HG03108 (cell line): ENCODE results near the gene C1QB.

Source experiments
- ATAC-seq: cut with Tn5 transposase; IDR thresholded peaks from one replicate; pipeline ENCODE4 v1.9.1; 2021; ENCODE audit warnings: moderate library complexity; ENCODE audit not compliant: unreplicated experiment

C1QB gene, protein sequence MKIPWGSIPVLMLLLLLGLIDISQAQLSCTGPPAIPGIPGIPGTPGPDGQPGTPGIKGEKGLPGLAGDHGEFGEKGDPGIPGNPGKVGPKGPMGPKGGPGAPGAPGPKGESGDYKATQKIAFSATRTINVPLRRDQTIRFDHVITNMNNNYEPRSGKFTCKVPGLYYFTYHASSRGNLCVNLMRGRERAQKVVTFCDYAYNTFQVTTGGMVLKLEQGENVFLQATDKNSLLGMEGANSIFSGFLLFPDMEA

DNA sequence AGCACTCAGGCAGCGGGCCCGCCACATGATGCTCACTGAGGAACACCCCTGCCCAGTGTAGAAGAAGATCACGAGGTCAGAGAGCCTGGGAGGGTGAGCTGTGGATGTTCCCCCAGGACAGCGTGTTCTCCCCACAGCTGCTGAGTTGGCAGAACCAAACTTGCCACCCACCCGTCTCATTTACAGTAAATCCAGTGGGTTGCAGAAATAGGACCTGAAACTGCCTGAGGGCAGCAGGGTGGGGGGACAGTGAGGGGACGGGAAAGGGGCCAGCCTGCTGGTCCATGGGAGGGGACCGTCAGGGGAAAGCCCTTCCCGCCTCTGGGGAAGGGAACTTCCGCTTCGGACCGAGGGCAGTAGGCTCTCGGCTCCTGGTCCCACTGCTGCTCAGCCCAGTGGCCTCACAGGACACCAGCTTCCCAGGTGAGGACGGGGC is at the start of gene C1QB:
TSS of gene C1QB (plus strand) at position 356 of the 436 bp plus-strand sequence. CDS start 6,227 bp downstream, outside the sequence.
- ATAC-seq, result no peak

DNA sequence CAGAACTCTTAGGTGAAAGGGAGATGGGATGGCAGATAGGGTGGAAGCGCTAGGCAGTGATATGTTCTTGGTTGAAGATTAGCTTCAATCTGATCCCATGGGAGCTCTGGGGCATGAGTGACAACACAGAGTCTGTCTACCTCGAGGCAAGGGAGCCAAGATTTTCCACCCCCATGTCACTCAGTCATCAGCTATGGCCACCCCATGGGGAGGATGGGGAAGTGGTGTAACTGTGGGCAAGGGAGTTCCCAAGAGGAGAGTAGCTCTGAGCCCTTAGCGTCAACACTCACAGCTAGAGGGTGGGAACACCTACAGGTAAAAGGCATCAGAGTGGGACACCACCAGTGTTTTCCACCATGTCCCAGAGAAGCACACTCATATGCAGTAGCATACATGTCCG is 46.9 kb upstream of the C1QB start:
- ATAC-seq, result no peak

DNA sequence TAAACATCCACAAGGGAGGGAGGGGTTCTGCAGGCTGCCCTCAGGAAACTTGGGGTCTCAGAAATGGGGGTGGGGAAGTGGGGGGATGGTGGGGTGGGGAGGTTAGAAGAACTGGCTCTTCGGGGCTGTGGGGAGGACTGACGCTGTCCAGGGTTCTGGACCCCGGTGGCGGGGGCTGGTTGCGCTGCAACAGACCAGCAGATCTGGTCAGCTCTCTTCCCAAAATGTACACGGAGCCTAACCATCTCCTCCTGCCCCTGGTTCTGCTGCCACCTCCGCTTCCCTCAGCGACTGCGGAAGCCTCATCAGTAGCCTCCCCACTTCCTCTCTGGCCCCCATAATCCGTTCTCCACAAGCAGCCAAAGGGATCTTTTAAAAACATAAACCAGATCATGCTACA is 45.9 kb upstream of the C1QB start:
- no peak for ATAC-seq

DNA sequence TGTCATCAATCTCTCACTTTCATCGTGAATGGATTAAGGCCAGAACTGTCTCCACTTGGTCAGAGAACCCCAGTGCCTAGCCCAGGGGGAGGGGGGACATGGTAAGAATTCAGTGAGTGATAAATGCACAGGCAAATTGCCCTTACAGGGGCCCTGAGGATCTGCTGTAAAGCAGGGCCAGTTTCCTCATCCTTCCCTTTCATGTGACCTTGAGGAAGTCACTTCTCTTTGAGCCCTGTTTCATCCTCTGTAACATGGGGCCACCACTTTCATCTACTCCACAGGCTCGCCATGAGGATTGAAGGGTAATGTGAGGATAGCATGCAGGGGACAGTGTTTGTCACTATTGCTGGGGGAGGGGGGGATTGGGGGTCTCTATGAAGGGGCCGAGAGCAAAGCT is 44.7 kb upstream of the C1QB start:
- ATAC-seq, result no peak

DNA sequence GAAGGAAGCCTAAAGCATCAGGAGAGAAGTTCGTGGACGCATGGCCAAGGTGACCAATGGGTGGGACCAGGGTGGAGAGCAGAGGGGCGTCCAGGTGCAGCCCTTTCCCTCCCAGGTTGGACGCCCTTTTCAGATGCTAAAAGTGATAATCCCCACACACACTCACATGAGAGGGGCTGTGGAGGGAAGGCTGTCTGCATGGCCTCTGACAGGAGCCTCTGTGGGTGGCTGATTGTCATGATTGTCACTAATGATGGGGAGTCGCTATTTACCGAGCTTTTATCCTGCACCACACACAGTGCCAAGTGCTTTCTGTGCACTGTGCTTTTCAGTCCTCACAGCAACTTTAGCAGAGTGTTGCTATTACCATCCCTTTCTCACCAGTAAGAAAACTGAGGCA is 43.7 kb upstream of the C1QB start:
- ATAC-seq, result no peak

DNA sequence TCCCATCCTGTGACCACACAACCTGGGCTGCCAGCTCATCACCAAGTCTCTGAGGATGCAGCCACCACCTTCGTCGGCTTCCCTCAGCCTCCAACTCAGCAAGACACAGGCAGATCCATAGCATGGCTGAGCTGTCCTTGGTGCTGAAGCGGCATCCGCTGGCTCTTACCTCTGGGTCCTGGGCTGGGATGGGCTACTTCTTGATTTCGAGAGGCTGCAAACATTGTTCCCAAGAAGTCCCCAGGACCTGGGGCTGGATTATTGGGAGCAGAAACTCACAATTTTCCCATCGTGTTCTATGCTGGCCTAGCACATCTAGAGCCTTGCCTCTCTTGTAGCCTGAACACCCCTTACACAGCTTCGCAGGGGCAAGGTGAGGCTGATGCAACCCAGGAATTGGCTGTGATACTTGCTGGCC is 41.5 kb upstream of the C1QB start:
- no peak for ATAC-seq

DNA sequence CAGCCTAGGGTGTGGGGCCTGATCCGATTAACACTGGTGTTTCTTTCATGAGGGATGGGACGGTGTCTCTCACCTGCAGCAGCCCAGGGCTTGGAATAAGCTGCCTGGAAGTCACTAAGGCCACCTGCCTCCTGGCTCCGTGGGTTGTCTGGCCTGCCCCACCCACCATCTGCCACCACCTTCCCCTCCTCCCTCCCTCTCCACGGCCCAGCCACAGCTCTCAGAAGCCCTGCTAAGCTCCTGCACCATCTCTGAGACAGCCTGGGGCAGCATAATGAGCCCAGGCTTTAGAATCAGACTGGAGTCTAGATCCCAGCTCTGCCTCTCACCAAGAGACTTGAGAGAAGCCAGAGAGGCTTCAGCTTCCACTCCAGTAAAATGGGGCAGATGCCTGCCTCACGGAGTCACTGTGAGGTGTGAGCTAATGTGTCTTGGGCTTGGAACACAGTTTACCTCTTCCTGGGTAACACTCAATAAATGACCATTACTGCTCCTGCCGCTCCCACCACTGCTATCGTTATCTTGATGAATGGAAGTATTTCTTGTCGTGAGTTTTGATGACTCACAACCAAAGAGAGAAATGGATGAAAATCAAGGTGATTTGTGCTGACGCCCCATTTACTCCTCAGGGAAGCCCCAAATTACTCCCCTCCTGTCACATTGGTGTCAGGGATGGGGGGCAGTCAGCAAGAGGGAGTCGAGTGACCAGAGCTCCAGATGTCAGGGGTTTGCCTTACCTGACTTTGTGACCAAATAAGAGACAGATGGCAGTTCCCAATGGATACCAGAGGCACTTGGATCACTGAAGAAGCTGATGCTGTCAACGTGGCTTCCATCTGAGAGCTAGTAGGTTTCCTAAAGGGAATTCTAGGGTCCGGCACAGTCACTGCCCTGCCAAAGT is 40.1 kb upstream of the C1QB start:
- no peak for ATAC-seq

DNA sequence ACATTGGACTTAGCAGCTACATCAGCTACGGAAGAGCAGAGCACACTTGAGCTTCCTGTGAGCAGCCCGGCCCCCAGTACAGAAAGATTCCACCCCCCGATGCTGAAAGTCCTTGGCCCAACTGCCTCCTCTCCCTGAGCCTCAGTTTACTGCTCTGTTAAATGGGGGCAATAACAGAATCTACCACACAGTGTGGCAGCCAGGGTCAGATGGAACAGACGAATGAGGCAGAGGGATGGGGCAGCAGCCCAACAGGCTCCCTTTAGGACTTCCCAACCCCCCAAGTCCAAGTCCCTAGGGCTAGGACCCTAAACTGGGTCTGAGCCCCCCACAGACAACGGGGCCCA is 39.5 kb upstream of the C1QB start:
- no peak for ATAC-seq

DNA sequence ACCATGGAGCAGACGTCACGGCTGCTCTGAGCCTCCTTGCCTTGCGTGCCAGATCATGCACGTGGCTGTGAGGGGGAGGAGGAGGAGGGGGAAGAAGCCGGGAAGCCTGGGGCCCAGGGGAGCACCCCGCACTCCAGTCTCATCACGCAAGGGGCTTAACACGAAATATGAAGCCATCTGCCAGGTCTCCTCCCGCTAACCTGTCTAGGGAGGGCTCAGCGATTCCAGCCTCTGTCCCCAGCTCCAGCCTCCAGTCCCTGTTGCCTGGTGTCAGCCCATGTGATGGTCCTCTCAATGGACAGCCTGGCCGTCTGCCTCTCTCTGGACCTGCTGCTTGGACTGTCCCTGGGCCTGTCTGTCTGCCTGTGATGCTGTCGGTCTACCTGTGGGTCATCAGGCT is 39.1 kb upstream of the C1QB start:
- no peak for ATAC-seq

DNA sequence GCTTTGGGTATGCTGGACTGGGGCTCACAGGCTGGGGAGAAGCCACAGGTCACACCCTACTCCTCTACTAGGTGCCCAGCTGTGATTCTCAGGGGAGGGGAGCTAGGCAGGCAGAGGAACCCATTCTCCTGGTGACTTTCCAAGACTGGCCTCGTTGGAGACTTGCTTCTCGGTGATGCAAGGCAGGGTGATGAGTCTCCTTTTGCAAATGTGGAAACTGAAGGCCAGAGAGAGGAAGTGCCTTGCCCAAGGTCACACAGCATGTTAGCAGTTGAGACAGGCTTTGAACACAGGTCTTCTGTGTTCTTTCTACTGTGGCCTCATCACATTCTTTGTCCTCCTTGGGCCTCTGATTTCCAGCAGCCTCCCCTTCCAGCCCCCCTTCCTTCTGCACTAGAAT is 37.1 kb upstream of the C1QB start:
- no peak for ATAC-seq

DNA sequence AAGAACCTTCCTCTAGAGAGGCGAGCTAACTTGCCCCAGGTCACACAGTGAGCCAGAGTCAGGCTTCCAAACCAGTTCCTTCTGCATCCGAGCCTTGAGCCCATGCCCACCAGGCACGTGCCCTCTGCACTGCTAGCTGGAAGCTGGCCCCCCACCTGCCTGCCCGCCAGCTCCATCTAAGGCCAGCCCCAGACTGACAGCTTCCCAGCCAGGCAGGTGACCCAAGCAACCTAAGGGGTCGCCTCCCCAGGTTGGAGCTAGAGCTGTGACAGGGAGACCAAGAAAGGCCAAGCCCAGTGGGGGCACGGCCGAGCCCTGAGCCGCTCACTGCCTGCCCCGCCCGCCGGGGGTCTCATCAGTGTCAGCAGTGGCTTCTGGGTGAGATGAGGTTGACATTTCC is 36.5 kb upstream of the C1QB start:
- no peak for ATAC-seq

DNA sequence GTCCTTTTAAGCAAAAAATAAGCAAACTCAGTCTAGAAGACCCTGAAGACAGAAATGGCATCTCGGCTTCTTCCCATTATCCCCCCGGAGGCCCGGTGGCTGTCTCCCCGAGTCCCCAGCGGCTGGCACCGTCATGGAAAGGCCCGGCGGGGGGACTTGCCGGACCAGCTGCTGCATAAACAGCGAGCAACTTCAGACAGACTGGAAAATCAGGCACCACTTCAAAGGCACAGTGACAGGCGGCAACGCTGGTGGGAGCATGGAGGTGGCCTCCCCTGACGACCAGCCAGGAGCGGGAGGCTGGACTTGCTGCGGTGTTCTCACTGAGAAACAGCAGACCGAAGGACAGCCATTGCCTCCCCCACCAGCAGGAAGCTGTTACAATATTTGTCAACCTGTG is 35.0 kb upstream of the C1QB start:
- no peak for ATAC-seq

DNA sequence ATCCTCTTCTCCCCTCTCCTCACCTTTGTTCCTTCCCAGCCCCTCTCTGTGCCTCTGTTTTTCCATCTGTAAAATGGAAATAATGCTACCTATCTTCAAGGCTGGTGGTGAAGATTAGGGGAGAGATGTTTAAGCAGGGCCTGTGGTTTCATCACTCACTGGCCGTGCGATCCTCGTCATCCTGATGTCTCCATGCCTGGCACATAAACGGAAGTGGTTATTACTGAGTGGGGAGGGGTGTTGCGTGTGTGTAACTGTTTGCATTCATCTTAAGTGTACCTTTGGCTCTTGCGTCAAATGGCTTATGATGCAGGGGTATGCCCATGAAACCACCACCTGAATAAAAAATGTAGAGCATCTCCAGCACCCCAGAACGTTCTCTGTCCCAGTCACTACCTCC is 33.8 kb upstream of the C1QB start:
- ATAC-seq, result no peak

DNA sequence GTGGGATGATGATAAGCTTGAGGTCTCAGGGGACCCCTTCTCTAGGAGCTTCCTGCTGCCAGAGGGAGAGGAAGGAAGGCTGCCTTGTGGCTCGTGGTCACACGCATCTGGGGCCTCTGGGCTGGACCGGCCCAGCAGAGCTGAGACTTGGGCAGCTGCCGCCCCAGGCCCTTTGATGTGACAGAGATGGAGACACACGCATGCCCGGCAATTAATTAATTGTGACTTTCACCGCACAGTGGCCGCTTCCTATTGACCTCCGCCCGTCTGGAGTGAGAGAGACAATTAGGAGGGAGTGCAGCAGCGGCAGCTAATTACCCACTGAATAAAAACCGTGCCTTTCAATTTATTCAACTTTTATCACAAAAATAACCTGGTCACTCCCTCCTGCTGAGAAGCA is 33.2 kb upstream of the C1QB start:
- no peak for ATAC-seq

DNA sequence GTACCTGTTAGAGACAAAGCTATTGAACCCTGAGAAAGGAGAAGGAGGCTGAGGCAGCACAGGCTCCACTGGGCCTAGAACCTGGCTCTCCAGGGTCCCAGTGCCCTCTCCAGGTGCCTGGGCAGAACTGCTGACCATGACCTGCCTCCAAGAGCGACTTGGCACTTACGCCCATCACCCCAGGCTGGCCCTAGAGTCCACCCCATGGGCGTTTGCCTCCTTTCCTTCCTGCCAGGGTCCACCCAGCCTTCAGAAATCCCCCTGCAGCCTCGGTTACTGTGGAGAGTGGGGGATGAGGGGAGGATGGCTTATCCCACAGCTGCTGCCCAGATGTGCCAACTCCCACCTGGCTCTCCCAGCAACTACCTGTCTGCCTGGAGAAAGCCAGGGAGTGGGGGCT is 31.3 kb upstream of the C1QB start:
- no peak for ATAC-seq

DNA sequence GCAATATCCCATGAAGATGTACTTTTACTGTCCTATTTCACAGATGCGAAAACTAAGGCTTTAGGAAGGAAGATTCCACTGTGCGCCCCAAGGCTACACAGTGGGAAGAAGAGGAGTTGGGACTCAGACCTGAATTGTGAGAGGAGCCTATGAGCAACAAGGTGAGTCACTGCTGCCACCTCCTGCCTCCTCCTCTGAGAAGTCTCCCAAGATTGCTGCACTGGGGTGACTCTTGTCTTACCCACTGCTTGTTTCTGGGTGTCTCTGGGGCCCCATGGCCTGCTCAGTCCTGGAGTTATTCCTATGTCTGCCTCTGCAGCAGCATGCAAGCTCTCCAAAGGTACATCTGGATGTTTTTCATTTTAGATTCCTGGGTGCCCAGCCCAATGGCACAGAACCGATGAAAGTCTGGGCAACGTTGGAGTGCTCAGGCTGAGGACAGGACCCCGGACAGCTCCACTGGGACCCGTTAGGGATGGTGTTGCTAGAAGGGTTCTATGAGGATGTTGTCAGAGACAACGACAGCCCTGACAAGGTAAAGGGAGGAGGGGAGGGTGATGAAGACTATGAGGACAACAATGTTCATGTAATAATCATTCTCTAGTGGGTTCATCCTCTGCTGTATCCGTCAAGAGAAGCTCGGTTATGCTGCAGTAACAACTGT is 27.6 kb upstream of the C1QB start:
- ATAC-seq, result no peak

DNA sequence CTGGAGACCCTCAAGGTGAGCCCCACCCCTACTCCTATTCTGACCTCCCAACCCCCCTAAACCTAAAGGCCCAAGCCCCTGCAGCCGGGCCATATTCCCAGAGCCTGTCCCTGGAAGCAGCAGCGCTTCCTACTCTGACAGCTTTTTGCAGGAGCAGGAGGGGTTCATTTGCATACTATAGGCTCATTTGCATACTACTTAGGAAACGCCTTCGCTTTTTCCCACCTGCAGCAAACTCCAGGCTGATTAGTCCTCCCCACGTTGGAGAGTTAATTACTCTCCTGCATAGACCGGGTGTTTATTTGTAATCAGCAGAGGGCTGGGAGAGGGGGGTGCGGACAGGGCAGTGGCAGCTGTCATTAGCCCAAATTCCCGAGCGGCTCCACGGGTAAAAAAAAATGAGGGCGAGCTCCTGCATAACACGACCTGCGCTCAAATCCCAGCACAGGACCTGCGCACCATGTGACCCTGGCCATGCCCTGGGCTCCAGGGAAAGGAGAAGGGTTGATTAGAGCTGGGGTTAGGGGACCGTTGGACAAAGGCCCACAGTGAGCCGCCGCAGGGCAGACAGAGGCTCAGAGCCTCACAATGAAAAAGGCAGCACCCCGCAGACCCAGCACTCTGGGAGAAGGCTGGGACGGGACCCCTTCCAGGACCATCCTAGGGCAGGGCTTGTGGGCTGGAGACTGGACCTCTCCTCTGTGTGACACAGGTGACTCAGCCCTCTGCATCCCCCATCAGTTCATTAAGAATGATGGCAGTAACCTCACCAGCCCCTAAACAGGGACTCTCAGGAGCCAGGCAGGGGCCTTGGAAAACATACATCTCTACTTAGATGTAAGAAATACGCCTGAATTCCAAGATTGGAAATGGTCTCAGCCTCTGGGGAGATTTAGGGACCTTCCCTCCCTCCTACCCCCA is 26.5 kb upstream of the C1QB start:
- ATAC-seq, result no peak

DNA sequence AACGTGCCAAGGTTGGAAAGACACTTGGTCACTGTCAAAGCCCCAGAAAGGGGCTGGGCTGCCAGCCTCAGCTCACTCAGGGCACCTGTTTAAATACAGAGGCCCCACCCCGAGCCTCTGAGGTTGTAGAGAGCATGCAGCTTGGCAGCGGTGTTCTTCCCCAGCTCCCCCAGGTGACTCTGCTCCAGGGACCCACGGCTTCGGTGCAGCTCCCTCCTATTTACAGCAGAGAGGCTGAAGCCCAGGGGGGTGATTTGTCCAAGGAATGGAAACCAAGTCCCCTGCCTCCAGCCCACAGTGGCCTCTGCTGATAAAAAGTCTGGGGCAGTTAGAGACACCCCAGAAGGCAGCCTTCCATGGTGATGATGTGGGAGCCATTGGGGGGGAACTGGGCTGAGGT is 25.7 kb upstream of the C1QB start:
- ATAC-seq, result no peak

DNA sequence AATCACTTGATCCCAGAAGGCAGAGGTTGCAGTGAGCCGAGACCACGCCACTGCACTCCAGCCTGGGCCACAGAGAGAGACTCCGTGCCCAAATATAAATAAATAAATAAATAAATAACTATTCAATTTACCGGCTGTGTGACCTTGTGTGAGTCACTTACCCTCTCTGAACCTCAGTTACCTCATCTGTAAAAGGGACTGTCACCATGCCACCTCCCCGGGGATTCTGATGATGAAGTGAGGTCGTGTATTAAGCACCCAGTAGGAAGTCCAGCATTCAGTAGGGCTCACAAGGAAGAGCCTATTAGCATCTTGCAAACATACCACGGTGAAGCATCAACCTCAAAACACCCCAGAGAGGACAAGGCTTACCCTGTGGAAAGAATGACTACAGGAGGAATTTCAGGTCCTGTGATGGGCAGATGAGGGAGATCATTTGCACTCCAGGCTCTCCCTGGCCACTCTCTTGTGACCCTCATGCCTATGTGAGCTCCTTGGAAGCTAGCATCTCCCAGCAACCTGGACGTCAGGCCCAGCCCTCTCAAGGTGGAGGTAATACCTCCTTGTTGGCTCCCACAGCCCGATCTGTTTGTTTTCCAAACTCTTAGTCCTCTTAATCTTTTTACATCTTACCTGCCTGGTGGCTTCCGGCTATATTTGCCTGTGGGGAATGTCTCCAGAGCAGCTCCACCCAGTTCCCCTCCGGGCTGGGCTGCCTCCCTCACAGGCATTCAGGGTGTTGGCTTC is 24.2 kb upstream of the C1QB start:
- ATAC-seq, result no peak

DNA sequence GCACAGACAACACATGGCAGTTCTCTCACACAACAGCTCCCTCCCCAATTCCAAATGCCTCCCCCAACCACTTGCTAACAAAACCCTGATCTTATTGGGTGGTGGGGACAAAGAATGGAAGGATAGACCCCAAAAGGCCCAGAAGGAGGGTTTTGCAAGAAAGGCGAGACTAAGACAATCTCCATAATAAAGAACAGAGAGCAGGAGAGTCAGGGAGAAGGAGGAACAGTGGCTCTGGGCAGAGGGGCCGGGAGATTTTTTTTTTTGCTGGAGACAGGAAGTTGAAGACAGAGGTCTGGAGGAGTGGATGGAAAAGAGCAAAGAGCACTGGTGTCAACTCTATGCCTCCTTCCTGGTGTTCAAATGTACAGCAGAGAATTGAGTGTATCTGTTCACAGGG is 23.1 kb upstream of the C1QB start:
- ATAC-seq, result no peak
